Upper lobe of left lung (tissue), 6 donors: ENCODE measurements around the gene PCDHGC3. TPM values are rescaled to one million over a fixed set of nuclear protein-coding genes. Genes with fewer than 3 reads are reported as not detected.

ENCODE experiments used
- ATAC-seq, 2 donors: fragments of 200-7000 bp; cut with Tn5 transposase; one replicate each; pipeline ENCODE4 v1.9.1; 2022; ENCODE audit warnings: mild to moderate bottlenecking in 2 of 2, moderate library complexity in 2 of 2; ENCODE audit not compliant: low FRiP score in 2 of 2
- DNase-seq, 2 donors: peaks; one replicate each; pipeline ENCODE4 v3.0.0-alpha.2; 2019 to 2020
- H3K27ac ChIP-seq, 4 donors: fragments of 200-600 bp; sonication (generic); one replicate each; pipeline ENCODE4 v1.5.1; 2016 to 2019
- H3K27me3 ChIP-seq, 4 donors: fragments of 200-600 bp; sonication (generic); one replicate each; pipeline ENCODE4 v1.5.1; 2017 to 2019
- H3K36me3 ChIP-seq, 4 donors: fragments of 200-600 bp; sonication (generic); one replicate each; pipeline ENCODE4 v1.5.1; 2016 to 2019
- H3K4me1 ChIP-seq, 4 donors: fragments of 200-600 bp; sonication (generic); one replicate each; pipeline ENCODE4 v1.5.1; 2018 to 2019
- H3K4me3 ChIP-seq, 4 donors: fragments of 200-600 bp; sonication (generic); one replicate each; pipeline ENCODE4 v1.5.1; 2017 to 2019; ENCODE audit warnings: mild to moderate bottlenecking in 2 of 4, moderate library complexity in 1 of 4
- H3K9me3 ChIP-seq, 4 donors: fragments of 200-600 bp; sonication (generic); one replicate each; pipeline ENCODE4 v1.5.1; 2018 to 2019
- EP300 ChIP-seq, 4 donors: sonication (generic); formaldehyde crosslinking; IDR thresholded peaks; one replicate each; pipeline ENCODE4 v1.5.1; 2017; ENCODE audit warnings: antibody characterized with exemption in 4 of 4, control low read depth in 2 of 4
- POLR2A ChIP-seq, 4 donors: fragments of 450-650 bp; IDR thresholded peaks; one replicate each; pipeline ENCODE4 v1.5.1; 2016 to 2017; ENCODE audit warnings: antibody characterized with exemption in 4 of 4, mild to moderate bottlenecking in 2 of 4
- POLR2AphosphoS5 ChIP-seq, 2 donors: sonication (generic); formaldehyde crosslinking; IDR thresholded peaks; one replicate each; pipeline ENCODE4 v1.5.1; 2017; ENCODE audit warnings: antibody characterized with exemption in 2 of 2
- WGBS, 2 donors: methylation state at CpG; one replicate each; pipeline ENCODE4 v1.1.5; 2017 to 2018; 5-methylcytosine and 5-hydroxymethylcytosine counted together
- total RNA-seq, 6 donors: library from RNA; depleted of rRNA in 4 of 6; stranded (reverse); fragments of >200 nt in 4 of 6; gene quantifications; one replicate each; pipeline versions ENCODE4 v1.1.0 to v1.2.1, GENCODE V29; 2016 to 2021
- TF ChIP-seq, protein P1 (sequence below), 6 experiments: fragments of 450-650 bp in 4 of 6; fragments of 200-600 bp in 2 of 6; sonication (generic) in 2 of 6; IDR thresholded peaks; one replicate each; pipeline ENCODE4 v1.5.1; 2016 to 2019; ENCODE audit warnings: antibody characterized with exemption in 6 of 6
- donor health status: DM: no; HTN: no; CAD: no; lungs with moderate emphysema.
- donor health status: DM: no; HTN: yes; CAD: no; lungs with severe emphysema.

The PCDHGC3 gene
- total RNA-seq, 6 donors from 2014 or later: 26.4 to 116 (median 50.1) TPM

DNA sequence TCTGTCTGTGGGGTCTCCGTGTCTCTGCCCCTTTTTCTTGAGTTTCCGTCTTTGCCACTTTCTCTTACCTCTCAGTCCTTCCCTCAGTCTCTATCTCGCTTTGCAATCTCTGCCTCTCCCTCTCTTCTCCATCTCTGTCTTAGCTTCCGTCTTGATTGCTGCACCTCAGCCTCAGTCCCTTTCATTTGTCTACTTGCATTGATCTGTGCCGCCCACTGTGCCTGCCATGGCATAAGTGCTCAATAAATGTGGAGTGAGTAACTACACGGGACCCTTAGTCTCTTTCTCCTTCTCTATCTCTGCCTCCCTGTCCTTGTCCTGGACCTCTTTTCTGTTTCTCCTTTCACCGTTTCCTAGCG, 19.7 kb downstream of the PCDHGC3 start:
- peak overlapping the region in 3 of 4 donors; percentile 11 to 71 (median 48) for H3K27ac ChIP-seq
- WGBS, 2 donors: 80 to 87% methylated on average over 8 of the region's 8 CpGs
- no peak for DNase-seq
- H3K27me3 ChIP-seq: peaks cover 0 to 17% (median 3%) of the 10 kb centered on the region in 4 donors
- H3K9me3 ChIP-seq: no peaks in the 10 kb centered on the region
- ATAC-seq: no peak
- no peak for TF ChIP-seq POLR2AphosphoS5 (IDR thresholded peaks at IDR 0.05)
- no peak for TF ChIP-seq POLR2A (IDR thresholded peaks at IDR 0.05)
- TF ChIP-seq, protein P1, sequence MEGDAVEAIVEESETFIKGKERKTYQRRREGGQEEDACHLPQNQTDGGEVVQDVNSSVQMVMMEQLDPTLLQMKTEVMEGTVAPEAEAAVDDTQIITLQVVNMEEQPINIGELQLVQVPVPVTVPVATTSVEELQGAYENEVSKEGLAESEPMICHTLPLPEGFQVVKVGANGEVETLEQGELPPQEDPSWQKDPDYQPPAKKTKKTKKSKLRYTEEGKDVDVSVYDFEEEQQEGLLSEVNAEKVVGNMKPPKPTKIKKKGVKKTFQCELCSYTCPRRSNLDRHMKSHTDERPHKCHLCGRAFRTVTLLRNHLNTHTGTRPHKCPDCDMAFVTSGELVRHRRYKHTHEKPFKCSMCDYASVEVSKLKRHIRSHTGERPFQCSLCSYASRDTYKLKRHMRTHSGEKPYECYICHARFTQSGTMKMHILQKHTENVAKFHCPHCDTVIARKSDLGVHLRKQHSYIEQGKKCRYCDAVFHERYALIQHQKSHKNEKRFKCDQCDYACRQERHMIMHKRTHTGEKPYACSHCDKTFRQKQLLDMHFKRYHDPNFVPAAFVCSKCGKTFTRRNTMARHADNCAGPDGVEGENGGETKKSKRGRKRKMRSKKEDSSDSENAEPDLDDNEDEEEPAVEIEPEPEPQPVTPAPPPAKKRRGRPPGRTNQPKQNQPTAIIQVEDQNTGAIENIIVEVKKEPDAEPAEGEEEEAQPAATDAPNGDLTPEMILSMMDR (IDR thresholded peaks at IDR 0.05): no peak
- no peak for TF ChIP-seq EP300 (IDR thresholded peaks at IDR 0.05)
- H3K36me3 ChIP-seq: peaks cover 0 to 20% (median 5%) of the 10 kb centered on the region in 4 donors
- peaks cover 18 to 28% (median 23%) of the 10 kb centered on the region in 4 donors for H3K4me1 ChIP-seq
- H3K4me3 ChIP-seq: no peak overlapping the region

DNA sequence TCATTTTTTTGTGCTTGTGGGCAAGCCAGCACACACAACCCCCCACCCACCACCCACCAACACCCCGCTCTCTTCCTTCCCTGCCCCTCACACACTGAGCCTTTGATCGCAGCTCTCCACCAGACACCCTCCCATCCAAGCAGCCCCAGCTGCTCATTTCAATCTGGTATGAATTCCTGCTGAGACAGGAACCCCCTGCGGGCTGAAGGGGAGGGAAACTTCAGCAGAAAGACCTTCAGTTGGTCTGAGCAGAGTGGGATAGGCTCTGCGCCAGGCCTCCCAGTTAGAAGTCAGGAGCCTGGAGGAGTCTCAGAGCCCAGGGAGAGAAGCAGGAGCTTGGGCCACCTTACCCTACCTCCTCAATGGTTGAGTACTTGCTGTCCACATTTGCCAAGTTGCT, 20.3 kb downstream of the PCDHGC3 start:
- TF ChIP-seq POLR2AphosphoS5 (IDR thresholded peaks at IDR 0.05) (no peak), EP300 (IDR thresholded peaks at IDR 0.05) (no peak), POLR2A (IDR thresholded peaks at IDR 0.05) (no peak)
- TF ChIP-seq, protein P1 (IDR thresholded peaks at IDR 0.05): no peak
- Histone ChIP-seq H3K4me1 (peaks cover 18 to 28% (median 22%) of the 10 kb centered on the region in 4 donors), H3K4me3 (no peak overlapping the region), H3K27ac (peak overlapping the region in 1 of 4 donors; percentile 71), H3K9me3 (no peaks in the 10 kb centered on the region), H3K36me3 (peaks cover 0 to 20% (median under 1%) of the 10 kb centered on the region in 4 donors), H3K27me3 (peaks cover 0 to 13% (median 3%) of the 10 kb centered on the region in 4 donors)
- ATAC-seq (no peak), DNase-seq (no peak)
- 80 to 81% methylated on average over 4 of the region's 4 CpGs for WGBS, 2 donors

DNA sequence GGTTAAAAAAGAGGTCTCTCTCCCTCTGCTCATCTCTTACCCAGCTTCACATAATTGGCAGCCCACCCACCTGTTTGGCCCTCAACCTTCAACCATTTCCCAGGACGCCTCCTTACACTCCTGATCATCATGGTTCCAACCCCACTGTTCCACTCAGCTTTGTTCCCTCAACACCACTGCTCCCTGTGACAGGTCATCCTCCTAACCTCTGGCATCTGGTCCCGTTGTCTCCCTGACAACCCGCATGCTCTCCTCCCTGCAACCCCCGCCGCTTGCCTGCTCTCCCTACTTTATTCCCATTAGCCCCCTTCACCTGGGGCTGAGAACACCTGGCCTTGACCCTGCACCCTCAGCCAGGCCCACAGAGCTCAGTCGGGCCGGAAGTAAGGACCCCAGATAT, 26.0 kb downstream of the PCDHGC3 start:
- WGBS, 2 donors: 77 to 91% methylated on average over 7 of the region's 7 CpGs
- peaks cover 0 to 1% (median under 1%) of the 10 kb centered on the region in 4 donors for H3K4me1 ChIP-seq
- no peak overlapping the region for H3K27ac ChIP-seq
- no peak for ATAC-seq
- H3K27me3 ChIP-seq: no peaks in the 10 kb centered on the region
- H3K9me3 ChIP-seq: no peaks in the 10 kb centered on the region
- H3K36me3 ChIP-seq: peaks cover 0 to 34% (median 0%) of the 10 kb centered on the region in 4 donors
- no peak overlapping the region for H3K4me3 ChIP-seq
- DNase-seq: no peak
- TF ChIP-seq POLR2AphosphoS5 (IDR thresholded peaks at IDR 0.05) (no peak), POLR2A (IDR thresholded peaks at IDR 0.05) (no peak), EP300 (IDR thresholded peaks at IDR 0.05) (no peak)
- TF ChIP-seq, protein P1 (IDR thresholded peaks at IDR 0.05): no peak

DNA sequence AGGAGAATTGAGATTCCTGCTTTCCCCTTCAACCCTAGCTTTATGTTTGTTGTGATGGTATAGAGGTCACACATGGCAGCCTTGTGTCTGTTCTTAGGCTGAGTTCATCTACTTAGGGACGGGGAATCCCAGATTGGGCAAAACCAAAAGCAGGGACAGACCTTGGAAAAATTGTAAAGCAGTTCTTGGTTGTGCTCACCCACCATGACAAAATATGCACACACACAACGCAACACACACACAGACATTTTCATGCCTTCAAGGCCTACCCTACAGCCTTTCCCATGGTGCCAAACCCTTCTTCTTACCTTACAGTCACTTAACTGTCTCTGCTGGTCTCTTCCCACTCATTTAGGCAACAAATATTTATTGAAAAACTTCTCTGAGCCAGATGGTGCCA, 27.9 kb downstream of the PCDHGC3 start:
- Histone ChIP-seq H3K4me1 (peaks cover 7 to 15% (median 9%) of the 10 kb centered on the region in 4 donors), H3K9me3 (no peaks in the 10 kb centered on the region), H3K4me3 (no peak overlapping the region), H3K27ac (no peak overlapping the region), H3K27me3 (no peaks in the 10 kb centered on the region), H3K36me3 (peaks cover 0 to 34% (median 0%) of the 10 kb centered on the region in 4 donors)
- no peak for DNase-seq
- whole genome bisulfite sequencing, 2 donors: 90 to 95% methylated on average over 2 of the region's 2 CpGs
- no peak for ATAC-seq
- TF ChIP-seq, protein P1 (IDR thresholded peaks at IDR 0.05): no peak
- TF ChIP-seq POLR2AphosphoS5 (IDR thresholded peaks at IDR 0.05): no peak

DNA sequence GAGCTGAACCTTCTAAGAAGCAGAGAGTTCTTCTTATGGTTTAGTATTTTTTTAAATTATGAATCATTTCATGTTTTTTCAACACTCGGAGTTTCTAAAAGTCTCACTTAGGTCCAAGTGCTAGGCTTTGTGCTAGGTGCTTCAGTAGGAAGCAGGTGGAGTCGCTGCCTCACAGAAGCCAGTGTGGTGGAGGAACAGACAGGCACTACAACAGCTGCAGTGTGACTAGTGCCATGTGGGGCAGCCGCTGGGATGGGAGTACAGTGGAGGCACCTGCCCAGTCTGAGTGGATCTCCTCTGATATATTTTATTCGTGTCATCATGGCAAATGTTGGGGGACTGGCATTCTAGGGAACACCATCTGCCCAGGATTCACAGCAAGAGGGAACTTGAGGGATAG, 28.4 kb downstream of the PCDHGC3 start:
- no peak overlapping the region for H3K27ac ChIP-seq
- peaks cover 9 to 19% (median 13%) of the 10 kb centered on the region in 4 donors for H3K4me1 ChIP-seq
- H3K4me3 ChIP-seq: no peak overlapping the region
- H3K27me3 ChIP-seq: no peaks in the 10 kb centered on the region
- H3K36me3 ChIP-seq: peaks cover 0 to 34% (median 0%) of the 10 kb centered on the region in 4 donors
- WGBS, 2 donors: 96 to 97% methylated on average over 4 of the region's 4 CpGs
- TF ChIP-seq, protein P1 (IDR thresholded peaks at IDR 0.05): no peak
- no peak for TF ChIP-seq POLR2AphosphoS5 (IDR thresholded peaks at IDR 0.05)
- no peak for TF ChIP-seq POLR2A (IDR thresholded peaks at IDR 0.05)
- TF ChIP-seq EP300 (IDR thresholded peaks at IDR 0.05): no peak
- DNase-seq (no peak), ATAC-seq (no peak)
- no peaks in the 10 kb centered on the region for H3K9me3 ChIP-seq
